GM20431 (cell line): ENCODE results near the gene LITAFD.

ENCODE experiments used
- in situ Hi-C: fragments of 300-500 bp; cut with MseI, MboI; formaldehyde crosslinking; loops from one replicate; pipeline ENCODE4 v1.15.0; 2020; ENCODE audit warnings: low sequenced_read_pairs; ENCODE audit not compliant: unreplicated experiment

LITAFD gene

DNA sequence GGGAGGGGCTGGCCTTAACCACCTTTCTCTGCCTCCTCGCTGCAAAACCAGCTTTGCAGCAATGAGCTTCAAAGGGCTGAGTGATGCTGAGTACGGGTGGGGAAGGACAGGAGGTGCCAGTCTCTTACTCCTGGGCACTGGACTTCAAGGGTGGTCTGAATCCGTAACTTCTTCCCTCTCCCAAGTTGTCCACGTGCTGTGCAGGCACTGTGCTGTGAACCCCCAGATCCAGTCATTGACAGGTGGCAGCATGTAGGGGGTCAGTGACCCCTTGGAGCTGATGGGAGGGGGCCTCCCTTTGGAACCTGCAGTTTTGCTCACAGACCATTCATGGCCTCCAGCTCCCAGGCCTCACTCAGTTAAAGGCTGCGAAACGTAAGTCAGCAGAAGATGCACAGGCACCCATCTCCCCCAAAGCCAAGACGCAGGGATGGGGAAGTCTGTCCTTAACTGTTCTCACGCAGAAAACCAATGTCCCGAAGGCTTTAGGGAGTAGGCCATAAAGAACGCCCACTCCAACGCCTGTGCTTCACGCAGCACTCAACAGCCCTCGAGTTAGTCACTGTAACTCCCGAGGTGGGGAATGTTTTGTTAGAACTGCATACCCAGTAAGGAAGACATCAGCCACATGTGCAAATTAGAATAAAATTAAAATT lies 7.9 kb downstream of the LITAFD start:
- in situ Hi-C loops, result loop anchor here (10.0 to 25.0 kb wide), 3 partner anchors 105 to 328 kb away; partner anchors contain the start of gene ABAT

DNA sequence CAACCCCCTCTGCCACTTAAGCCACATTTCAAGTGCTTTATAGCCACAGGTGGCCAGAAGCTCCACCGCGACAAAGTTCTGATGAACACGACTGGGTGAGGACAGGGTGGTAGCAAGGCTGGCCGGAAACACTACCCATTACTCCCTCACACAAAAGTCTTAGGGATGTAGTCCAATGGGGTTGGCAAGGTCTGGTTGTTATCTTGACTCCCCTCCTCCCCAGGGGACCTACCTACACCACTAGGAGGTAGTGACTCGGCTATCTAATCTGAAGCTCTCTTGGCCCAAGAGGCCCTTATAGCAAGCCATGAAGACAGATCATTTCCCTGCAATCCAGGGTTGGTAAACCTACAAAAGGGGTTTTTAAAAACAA lies 8.4 kb downstream of the LITAFD start:
- in situ Hi-C loops, result loop anchor here (10.0 to 25.0 kb wide), 3 partner anchors 104 to 328 kb away; partner anchors contain the start of gene ABAT

DNA sequence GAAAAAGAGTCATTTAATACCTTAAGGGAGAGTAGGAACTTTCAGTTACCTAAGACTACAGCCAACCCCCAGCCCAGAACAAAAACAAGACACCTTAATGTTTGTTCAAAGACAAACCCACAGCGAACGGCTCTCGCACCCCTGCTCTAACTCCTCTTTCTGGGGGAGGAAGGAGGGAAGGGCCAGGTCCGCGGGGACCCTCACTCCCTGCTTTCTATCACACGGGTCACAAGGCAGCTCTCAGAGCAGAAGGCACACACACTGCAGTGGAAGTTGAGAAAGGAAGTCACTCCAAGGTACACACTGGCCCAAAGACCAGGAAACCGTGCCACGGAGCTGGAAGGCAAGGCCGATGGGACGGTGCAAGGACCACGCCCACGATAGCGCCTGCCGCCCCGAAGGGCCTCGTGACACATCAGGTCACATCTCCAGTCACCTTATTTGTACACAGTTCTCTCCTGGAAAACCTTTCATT lies 10.0 kb downstream of the LITAFD start:
- in situ Hi-C loops, result loop anchor here (10.0 to 25.0 kb wide), 3 partner anchors 103 to 330 kb away; partner anchors contain the start of gene ABAT

DNA sequence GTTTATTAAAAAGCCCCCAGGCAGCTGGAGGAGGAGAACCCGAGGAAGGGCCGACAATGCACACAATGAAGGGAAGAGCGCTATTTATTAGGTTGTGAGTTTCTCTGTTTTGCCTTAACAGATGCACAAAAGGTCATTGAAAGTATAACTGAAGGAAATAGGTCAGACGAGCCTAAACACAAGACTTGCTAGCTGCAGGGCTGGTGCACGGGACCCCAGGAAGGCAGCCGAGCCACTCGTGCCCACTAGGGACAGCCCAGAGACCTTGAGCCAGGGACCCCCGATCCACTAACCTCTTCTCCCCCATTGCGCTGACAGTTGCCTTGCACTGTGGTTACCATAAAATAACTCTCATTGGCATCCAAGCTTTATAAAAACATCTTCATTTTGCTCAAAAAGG lies 11.3 kb downstream of the LITAFD start:
- in situ Hi-C loops, result loop anchor here (10.0 to 25.0 kb wide), 3 partner anchors 101 to 331 kb away; partner anchors contain the start of gene ABAT

DNA sequence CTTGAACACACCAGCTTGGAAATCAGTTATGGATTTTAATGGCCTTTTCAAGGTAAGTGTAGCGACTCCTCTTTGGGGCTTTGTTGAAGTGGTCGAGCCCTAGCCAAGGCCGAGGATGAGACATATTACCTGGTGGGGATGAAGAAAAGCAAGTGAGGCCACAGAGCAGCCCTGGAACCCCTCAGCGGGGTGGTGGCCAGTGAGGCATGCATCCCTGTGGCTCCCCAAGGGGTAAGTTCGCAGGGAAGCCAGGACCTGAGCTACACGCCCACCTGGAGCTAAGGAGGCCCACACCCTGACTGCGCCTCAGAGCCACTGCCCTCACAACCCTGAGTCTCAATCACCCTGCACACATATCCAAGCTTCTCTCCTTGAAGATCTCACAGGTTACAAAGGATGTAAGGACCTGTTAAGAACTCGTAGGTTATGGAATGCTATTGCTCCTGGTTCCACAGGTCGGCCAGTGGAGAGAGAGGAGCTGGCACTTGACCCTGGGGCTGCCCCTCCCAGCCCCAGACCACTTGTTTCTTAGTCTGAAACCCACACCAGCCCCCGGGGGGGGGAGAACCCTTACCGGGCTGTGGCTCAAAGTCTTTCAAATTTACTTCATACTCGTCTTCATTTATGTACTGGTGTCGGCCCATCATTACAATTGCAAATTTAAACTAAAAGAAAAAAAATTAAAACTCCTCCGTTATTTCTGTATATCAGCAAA lies 12.0 kb downstream of the LITAFD start:
- in situ Hi-C loops, result loop anchor here (10.0 to 25.0 kb wide), 3 partner anchors 101 to 332 kb away; partner anchors contain the start of gene ABAT

DNA sequence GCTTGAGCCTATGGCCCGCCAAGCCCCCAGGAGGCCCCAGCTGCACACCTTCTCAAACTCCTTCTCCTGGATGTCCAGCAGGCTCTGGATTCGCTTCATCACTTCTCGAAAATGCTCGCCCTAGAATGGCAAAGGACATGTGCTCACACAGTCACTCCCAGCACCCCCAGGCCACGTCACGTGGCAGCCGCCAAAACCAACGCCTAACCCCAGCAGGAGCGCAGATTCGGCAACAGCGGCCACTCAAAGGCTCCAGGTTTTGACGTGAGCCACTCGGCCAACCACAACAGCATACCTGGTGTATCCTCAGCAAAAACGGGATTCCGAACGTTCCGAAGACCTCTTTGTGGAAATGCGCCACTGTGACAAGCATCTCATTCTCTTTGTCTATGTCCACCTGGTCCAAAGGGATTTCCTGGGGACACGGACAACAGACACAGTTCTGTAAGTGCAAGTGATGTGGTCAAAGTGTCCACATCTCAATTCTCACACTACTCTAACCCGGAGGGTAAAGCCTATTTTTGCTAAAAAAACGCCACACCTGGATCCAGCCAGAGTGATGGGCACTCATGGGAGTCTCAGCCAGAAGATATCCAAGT lies 12.7 kb downstream of the LITAFD start:
- in situ Hi-C loops, result loop anchor here (10.0 to 25.0 kb wide), 3 partner anchors 100 to 333 kb away; partner anchors contain the start of gene ABAT

DNA sequence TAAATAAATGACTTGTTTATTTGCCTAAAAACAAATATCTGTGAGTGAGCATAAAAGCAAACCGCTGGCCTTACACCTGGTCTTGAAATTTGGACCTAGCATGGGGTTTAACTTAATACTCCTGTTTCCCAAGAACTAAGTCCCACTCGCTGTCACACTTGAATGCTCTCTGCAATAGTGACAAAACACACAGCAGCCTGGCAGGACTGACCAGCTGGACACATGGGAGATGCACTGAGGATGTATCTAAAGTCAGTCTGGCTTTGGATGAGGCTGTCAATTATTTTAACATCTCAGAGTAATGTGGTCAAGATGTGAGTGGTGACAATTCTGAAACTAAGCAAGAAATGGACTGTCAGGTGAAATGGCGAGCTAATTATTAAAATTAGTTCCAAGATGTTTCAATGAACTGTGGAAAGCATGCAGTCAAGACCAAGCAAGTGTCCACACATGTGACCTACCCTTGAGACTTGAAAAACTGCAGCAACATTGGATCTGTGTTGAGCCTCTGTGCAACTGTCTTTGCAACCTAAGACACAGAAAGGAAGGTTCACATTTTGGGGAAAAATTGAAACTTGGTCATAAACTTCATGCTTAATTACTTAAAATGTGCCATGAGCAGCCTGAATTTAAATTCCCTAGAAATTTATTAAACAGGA lies 16.6 kb downstream of the LITAFD start:
- in situ Hi-C loops, result loop anchor here (10.0 to 25.0 kb wide), 3 partner anchors 96 to 336 kb away; partner anchors contain the start of gene ABAT

DNA sequence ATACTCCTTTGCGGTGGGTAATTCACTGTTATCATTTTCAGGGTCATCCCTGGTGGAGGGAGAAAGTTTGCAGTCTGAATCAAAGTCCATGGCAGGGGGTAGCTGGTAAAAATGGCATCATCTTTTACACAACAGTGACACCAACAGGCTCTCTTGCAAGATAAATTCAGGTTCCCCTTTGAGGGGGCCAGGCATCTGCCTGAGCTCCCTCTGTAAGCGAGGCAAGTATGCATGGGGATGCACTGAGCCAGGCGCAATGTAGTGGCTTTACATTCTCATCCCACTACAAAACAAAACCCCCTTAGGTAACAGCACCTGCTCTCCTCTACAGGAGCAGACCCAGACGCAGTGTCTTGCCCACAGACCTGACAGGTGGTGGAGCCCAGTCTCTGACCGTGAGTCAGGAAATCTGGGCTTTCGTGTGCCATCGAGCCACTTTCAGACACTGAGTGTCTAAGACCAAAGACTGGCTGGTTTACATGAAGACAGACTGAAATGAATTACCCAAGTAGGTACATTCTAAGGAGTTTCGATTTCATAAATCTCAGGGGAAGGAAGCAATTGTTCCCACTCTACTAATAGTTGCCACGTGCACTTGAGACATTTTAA lies 17.7 kb downstream of the LITAFD start:
- in situ Hi-C loops, result loop anchor here (10.0 to 25.0 kb wide), 3 partner anchors 95 to 338 kb away; partner anchors contain the start of gene ABAT

DNA sequence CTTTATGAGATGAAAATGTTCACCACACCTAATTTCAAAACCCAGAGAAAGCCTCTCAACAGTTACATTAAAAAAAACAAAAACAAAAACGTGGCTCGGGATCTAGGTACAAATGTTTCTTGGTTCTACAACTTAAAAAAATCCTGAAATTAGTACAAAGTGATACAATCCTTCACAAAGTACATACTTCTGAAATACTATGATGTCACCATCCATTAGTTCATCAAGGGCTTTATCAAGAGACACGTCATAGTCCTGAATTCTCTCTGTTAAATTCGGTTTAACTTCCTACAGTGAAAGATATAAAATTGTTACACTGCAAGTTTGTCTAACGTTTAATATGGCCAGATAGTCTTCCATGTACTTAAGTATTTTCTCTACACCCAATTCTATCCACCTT lies 18.2 kb downstream of the LITAFD start:
- in situ Hi-C loops, result no loop called here

DNA sequence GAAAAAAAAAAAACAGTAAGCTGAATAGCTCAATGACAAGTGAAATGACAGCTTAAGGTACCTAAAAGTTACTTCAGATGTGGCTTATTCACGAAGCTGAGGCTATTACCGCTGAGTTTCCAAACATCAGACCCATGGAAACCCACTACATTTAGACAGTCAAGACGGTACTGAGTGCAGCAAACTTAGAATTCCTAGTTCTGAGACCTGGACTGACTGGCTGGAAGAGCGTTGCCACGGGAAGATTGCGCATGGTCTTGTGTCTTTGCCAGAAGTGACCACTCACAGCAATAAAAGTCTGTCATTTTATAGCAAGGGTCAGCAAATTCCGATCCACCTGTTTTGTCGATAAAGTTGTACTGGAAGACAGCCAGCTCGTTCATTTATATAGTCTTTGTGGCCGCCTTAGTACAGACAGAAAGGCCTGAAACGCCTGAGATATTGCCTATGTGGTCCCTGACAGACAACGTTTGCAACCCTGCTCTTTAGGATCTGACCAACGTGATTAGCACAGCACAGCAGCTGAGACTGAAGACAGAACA lies 19.2 kb downstream of the LITAFD start:
- in situ Hi-C loops, result no loop called here

DNA sequence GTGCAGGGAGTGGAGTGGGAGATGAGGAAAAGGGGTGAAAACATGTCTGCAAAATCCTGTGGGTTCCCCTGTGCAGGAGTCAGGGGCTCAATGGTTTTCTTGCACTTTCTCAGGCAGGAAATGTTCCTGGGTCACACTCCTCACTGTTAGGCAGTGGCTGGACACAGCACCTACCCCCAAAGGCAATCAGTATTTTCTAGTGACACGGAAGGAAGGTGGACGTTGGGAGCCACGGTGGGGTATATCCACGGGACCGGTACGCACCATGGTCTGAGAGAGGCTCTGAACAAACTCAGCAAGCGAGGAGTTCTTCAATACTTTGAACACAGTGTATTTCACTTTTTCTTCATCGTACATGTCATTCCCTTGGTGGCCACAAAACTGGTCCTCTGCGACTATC lies 20.9 kb downstream of the LITAFD start:
- in situ Hi-C loops, result no loop called here

DNA sequence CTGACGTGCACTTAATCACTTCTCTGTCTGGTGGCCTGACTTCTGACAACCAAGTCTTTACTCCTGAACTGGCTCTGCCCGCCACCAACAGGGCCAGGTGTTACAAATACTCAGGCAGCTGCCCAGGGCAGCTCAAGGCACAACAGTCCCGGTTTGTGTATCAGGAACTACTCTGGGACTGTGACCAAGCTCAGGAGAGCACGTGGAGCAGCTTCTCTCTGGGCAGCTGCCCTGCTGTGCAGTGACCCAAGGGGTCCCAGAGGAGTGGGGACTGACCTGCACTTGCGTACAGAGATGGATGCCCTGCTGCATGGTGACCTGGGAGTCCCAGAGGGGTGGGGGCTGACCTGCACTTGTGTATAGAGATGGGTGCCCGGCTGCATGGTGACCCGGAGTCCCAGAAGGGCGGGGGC lies 21.9 kb downstream of the LITAFD start:
- in situ Hi-C loops, result no loop called here

DNA sequence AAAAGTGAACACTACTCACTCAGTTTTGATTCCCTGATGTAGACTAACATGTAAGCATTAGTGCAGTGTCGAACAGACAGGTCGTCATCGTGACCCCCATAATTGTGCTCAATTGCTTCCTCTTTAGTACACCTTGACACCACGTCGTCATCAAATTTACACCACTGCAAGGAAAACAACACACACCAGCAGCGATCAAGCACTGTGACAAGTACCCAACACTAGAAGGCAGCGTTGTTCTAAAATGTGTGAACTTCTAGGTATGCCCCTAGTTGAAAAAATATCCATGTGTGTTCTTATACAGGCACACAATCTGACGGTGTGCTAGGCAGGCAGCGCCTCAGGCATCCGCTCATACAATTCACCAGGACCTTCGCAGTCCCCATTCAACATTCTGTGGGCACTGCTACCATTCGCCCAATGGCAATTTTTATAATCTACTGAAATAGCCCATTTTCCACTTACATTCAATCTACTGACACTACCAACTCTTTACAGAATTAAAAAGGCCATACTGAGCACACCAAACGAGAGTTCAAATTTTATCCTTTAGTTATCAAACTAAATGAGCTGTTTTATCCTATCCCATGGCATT lies 23.1 kb downstream of the LITAFD start:
- in situ Hi-C loops, result no loop called here

DNA sequence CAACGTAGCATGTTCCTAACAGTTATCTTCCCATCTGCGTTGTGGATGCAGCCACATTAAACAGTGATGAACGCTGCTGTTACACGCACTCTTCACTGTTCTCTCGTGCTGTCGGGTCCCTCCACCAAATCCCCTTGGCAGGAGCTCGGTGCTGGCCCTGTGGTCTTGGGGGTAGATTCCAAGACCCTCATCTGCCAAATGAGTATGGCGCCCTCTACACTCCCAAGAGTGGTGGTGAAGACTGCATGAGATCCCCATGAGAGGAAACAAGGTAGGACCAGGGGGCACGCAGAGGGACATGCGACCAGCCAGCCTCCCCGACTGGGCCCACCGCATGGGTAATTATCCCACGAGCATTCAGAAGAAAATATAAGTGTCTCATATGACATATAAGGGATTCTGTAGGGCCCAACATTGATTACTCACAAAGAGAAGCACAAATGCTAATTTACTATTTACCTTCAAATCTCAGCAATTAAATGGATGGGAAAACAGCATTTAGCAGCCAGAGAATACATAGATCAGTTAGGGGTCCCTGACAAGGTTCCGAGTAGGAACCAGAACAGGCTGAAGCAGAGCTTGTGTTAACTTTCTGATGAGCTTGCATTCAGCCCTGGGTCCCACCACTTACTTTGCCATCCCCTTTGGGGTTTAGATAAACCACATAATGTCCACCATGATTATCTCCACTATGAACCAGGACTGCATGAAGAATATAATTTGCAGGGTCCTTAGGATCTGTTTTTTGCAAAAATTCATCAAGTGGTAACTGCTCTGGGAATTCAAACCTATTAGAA lies 23.8 kb downstream of the LITAFD start:
- in situ Hi-C loops, result no loop called here

DNA sequence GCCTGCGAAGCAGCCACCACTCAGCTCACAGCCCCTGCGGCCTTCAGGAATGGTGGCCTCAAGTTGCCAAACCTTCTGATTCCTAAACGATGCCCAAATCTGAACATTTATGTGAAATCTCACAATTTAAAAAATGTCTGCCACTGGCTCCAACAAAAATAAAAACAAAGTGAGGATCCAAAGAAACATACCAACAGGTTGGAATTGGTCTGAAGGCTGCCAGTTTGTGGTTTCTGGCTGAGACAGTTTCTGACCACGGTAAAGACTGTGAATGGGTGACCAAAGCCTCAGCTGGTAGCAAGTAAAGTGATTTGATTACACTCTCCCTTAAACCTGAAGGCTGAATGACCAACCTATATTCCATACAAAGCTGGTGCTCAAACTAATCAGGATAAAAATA lies 24.9 kb downstream of the LITAFD start:
- in situ Hi-C loops, result no loop called here

DNA sequence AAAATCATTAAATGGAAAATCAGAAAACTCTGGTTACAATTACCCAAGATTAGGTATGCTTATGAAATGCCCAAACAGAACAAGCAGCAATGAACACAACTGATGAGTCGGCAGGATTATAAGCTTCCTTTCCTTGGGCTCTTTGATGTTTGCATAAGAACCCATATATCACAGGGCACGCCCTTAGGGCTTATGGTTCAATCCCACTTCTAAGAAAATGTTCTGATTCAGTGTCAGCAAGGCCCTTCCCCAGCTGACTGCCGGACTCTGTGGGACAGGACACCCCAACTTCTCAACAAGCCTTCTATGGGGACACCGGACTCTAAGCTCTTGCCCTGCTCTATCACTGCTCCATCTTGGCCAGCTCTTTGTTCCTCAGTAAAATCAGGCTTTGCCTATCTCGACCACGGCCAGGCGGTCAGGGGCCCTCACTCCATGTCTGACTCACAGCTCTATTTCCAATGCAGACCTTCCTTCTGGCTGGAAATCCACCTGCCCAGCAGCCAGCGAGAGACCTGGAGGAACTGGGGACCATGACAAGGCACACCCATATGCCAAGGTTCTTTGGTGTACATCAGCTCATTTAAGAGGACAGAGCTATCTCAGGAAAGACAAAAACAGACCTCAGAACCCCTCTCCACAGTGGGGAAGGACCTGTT lies 26.8 kb downstream of the LITAFD start:
- in situ Hi-C loops, result no loop called here

DNA sequence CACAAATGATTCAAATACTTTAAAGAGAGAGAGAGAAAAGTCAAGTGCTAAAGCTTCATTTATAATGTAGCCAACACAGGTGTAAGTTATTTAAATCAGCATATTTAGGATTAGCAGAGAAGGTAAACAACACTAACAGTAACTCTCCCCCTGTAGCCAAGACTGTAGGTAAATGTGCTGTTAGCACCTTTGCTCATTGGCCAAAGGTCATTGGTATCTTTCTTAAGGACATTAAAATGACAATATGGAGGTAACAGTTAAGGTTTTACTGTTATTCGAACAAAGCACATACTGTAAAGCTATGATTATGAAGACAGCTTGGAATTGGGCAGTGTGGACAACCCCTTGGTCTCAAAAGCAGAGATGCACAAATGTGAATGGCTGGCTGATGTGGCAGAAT lies 28.7 kb downstream of the LITAFD start:
- in situ Hi-C loops, result no loop called here

DNA sequence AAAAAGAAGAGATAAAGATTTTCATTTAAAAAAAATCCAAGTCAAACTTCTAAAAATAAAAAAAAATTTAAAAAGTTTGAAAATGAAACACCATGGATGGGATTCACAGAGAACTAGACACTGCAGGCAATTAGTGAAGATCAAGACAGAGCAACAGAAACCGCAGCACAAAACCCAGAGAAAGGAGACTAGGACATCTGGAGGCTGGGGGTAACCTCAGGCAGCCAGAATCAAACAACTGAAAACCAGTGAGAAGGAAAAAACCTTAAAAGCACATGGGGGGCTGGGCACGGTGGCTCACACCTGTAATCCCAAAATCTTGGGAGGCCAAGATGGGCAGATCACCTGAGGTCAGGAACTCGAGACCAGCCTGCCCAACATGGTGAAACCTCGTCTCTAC lies 30.6 kb downstream of the LITAFD start:
- in situ Hi-C loops, result no loop called here
